Measurements from ENCODE around the gene MARCHF6. TPM values are rescaled to one million over a fixed set of nuclear protein-coding genes. Genes with fewer than 3 reads are reported as not detected.

The MARCHF6 gene, protein sequence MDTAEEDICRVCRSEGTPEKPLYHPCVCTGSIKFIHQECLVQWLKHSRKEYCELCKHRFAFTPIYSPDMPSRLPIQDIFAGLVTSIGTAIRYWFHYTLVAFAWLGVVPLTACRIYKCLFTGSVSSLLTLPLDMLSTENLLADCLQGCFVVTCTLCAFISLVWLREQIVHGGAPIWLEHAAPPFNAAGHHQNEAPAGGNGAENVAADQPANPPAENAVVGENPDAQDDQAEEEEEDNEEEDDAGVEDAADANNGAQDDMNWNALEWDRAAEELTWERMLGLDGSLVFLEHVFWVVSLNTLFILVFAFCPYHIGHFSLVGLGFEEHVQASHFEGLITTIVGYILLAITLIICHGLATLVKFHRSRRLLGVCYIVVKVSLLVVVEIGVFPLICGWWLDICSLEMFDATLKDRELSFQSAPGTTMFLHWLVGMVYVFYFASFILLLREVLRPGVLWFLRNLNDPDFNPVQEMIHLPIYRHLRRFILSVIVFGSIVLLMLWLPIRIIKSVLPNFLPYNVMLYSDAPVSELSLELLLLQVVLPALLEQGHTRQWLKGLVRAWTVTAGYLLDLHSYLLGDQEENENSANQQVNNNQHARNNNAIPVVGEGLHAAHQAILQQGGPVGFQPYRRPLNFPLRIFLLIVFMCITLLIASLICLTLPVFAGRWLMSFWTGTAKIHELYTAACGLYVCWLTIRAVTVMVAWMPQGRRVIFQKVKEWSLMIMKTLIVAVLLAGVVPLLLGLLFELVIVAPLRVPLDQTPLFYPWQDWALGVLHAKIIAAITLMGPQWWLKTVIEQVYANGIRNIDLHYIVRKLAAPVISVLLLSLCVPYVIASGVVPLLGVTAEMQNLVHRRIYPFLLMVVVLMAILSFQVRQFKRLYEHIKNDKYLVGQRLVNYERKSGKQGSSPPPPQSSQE
- total RNA-seq: 72.6 and 90.2 TPM in 2 replicates

DNA sequence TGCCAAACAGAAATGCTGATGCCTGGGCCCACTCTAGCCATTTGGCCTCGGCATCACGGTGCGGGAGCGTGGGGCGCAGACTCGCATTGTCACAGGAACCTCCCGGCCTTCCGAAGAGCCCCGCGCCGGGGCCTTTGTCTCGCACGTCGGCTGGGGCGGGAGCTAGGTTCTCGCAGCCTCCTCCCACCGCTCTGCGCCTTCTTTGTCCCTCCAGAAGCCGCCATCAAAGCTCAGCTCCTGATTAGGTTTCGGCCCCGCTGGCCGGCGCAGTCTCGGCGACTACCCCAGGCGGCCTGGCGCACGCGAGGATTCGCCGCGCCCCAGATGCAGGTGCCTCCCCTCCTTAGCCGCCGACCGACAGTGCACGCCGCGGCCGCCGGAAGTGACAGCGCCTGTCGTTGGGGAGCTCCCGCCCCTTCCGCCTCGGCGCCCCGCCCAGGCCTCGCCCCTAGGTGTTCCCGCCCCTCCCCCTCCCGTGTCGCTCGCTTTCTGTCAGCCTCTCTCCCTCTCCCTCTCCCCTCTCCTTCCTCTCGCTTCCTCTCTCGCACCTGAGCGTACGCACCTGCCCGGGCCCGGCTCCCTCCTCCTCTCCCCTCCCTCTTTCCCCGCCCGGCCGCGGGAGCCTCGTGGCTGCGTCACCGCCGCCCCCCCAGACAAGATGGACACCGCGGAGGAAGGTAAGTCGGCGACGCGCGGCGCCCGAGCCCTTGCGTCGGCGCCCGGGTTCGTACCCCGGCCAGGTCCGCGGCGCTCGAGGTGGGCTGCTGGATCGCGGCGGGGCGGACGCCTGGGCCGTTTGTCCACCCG lies at the start of gene MARCHF6:
MARCHF6 (plus strand) TSS at position 455 of the 807 bp plus-strand sequence; CDS start at position 659, 204 bp downstream.

DNA sequence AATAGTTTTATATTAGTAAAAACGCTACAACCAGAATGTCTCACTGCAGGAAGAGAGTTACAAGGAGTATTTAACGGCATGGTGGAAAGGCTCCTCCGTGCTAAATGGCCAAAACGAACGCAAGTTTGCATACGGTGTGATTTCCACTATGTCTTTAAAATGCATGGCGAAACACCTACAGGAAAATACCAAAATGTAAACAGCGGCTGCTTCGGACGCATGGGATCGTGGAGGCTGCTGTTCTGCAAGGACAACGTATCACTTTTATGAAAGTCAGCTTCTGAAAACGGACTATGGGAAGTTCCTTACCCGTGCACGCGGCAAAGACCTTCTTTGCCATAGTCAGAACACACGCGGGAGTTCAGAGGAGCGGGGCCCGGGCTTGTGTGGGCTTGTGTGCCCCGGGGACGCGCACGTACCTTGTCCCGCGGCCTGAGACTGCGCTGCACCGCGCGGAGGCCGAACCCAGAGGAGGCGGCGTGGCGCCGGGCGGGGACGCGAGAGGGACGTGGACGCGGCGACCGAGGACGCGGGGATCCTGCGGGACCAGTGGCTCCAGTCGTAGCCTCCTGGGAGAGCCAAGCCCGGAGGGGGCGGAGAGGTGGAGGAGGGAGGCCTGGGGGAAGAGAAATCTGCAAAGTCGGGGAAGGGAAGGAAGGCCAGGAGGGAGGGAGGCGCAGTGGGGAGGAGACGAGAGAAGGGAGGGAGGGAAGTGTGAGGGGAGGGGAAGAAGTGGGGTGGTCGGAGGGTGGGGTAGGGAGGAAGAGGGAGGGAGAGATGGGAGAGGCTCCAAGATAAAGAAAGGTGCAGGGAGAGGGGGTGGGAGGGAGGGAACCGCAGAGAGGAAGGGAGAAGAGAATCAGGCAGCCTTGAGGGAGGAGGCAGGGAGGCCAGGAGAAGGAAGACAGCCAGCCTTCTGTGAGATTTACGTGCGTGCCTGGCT lies 46.0 kb upstream of the MARCHF6 start, which contains the start of gene CMBL:
CMBL (minus strand) TSS at position 697 of the 943 bp plus-strand sequence. CDS start 17,140 bp downstream, outside the sequence.

Small RNA genes within 50 kb of the gene (small RNA-seq; reads per million reads assigned to genes)
- not detected for gene RF00019

Other genes starting within 250 kb of the MARCHF6 start
- gene ATPSCKMT, start 103.8 kb upstream of the MARCHF6 start, total RNA-seq: 20.7 and 24.2 TPM in 2 replicates
- gene CCT5, start 103.4 kb upstream of the MARCHF6 start, total RNA-seq: 616 and 652 TPM in 2 replicates
- 9.0 and 11.6 TPM in 2 replicates for gene CMBL, start 45.8 kb upstream of the MARCHF6 start, total RNA-seq
- 0.53 and 1.9 TPM in 2 replicates for gene ROPN1L, start 88.2 kb downstream of the MARCHF6 start, total RNA-seq
- gene ANKRD33B, start 210.4 kb downstream of the MARCHF6 start, total RNA-seq: 6.0 and 6.4 TPM in 2 replicates

Measured in thoracic aorta endothelial cell (primary cell).